Tibial artery (tissue), 4 donors: ENCODE data around the gene OTUD1.

ENCODE experiments used
- DNase-seq, 2 donors: peaks; one replicate each; pipeline ENCODE4 v3.0.0-alpha.2; 2019
- H3K27ac ChIP-seq, 2 donors: fragments of 200-600 bp; sonication (generic) in 1 of 2; 1 replicate in 1 of 2; 2 replicates in 1 of 2; pipeline ENCODE4 v1.5.1; 2018 to 2019; ENCODE audit warnings: mild to moderate bottlenecking in 1 of 2
- H3K27me3 ChIP-seq, 2 donors: fragments of 200-600 bp; sonication (generic) in 1 of 2; one replicate each; pipeline versions ENCODE4 v1.5.1 to v1.6.0; 2016 to 2019
- H3K36me3 ChIP-seq, 3 donors: fragments of 200-600 bp; sonication (generic) in 2 of 3; one replicate each; pipeline ENCODE4 v1.5.1; 2016 to 2019; ENCODE audit warnings: mild to moderate bottlenecking in 2 of 3
- H3K4me1 ChIP-seq, 4 donors: fragments of 200-600 bp; sonication (generic) in 2 of 4; 1 replicate in 3 of 4; 2 replicates in 1 of 4; pipeline ENCODE4 v1.5.1; 2016 to 2019
- H3K4me3 ChIP-seq, 2 donors: fragments of 200-600 bp; sonication (generic) in 1 of 2; 1 replicate in 1 of 2; 2 replicates in 1 of 2; pipeline ENCODE4 v1.5.1; 2018 to 2019; ENCODE audit warnings: mild to moderate bottlenecking in 2 of 2
- H3K9me3 ChIP-seq, 3 donors: fragments of 200-600 bp; sonication (generic) in 1 of 3; one replicate each; pipeline ENCODE4 v1.5.1; 2016 to 2019
- intact Hi-C: fragments of 100-400 bp; cut with DNase I; formaldehyde crosslinking; loops from one replicate; pipeline ENCODE4 v1.15.0; 2023; ENCODE audit warnings: low total_unique reads
- TF ChIP-seq, protein P1 (sequence below), 2 experiments: fragments of 200-600 bp in 1 of 2; fragments of 450-650 bp in 1 of 2; IDR thresholded peaks; one replicate each; pipeline ENCODE4 v1.5.1; 2017 to 2019; ENCODE audit warnings: antibody characterized with exemption in 2 of 2, mild to moderate bottlenecking in 1 of 2, moderate library complexity in 1 of 2

OTUD1 gene

DNA sequence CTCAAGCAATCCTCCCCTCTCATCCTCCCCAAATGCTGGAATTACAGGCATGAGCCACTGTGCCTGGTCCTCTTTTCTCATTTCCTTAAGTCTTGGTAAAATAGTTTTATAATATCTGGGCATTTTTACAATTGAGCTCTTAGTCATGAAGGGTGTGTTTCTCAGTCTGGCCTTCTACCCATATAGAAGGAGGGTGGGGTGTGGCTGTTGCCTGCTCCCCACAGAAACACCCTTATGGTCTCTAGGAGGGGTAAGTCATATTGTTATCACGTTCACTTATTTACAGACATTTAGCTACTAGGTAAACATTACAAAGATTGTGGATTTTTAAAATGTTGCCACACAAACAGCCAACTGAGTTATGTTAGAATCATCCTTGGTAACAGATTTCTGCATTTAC is 6.7 kb upstream of the OTUD1 start:
- TF ChIP-seq, protein P1, sequence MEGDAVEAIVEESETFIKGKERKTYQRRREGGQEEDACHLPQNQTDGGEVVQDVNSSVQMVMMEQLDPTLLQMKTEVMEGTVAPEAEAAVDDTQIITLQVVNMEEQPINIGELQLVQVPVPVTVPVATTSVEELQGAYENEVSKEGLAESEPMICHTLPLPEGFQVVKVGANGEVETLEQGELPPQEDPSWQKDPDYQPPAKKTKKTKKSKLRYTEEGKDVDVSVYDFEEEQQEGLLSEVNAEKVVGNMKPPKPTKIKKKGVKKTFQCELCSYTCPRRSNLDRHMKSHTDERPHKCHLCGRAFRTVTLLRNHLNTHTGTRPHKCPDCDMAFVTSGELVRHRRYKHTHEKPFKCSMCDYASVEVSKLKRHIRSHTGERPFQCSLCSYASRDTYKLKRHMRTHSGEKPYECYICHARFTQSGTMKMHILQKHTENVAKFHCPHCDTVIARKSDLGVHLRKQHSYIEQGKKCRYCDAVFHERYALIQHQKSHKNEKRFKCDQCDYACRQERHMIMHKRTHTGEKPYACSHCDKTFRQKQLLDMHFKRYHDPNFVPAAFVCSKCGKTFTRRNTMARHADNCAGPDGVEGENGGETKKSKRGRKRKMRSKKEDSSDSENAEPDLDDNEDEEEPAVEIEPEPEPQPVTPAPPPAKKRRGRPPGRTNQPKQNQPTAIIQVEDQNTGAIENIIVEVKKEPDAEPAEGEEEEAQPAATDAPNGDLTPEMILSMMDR (IDR thresholded peaks at IDR 0.05): no peak
- intact Hi-C loops: no loop called here
- Histone ChIP-seq H3K4me3 (no peak overlapping the region), H3K4me1 (no peaks in the 10 kb centered on the region), H3K27me3 (no peaks in the 10 kb centered on the region), H3K9me3 (no peaks in the 10 kb centered on the region), H3K36me3 (no peaks in the 10 kb centered on the region), H3K27ac (no peak overlapping the region)
- no peak for DNase-seq

DNA sequence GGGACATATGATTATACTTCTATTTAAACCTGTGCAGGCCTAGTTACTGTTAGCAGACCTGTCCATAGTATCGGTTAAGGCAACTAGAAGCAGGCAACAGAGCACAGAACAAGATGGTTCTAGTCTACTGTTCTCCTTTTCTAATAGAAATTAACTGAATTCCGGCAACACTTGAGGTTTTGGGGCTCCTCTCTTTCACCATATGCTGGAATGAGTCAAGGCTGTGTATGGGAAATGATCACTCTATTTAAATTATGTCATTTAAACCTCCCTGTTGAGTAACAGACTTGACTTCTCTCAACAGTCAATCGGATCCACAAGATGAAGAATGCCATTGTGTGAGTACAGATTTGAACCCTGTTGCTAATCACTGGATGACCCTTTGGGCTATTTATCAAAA is 6.2 kb upstream of the OTUD1 start:
- no peaks in the 10 kb centered on the region for H3K4me1 ChIP-seq
- H3K4me3 ChIP-seq: no peak overlapping the region
- H3K27me3 ChIP-seq: no peaks in the 10 kb centered on the region
- TF ChIP-seq, protein P1 (IDR thresholded peaks at IDR 0.05): no peak
- no peaks in the 10 kb centered on the region for H3K9me3 ChIP-seq
- DNase-seq: no peak
- intact Hi-C loops: no loop called here
- H3K36me3 ChIP-seq: no peaks in the 10 kb centered on the region
- H3K27ac ChIP-seq: no peak overlapping the region

GRCh38 chr10:23433701-23434100 is 5.2 kb upstream of the OTUD1 start:
- H3K27ac ChIP-seq: no peak overlapping the region
- no peaks in the 10 kb centered on the region for H3K36me3 ChIP-seq
- intact Hi-C loops: no loop called here
- TF ChIP-seq, protein P1 (IDR thresholded peaks at IDR 0.05): no peak
- H3K9me3 ChIP-seq: no peaks in the 10 kb centered on the region
- no peaks in the 10 kb centered on the region for H3K4me1 ChIP-seq
- no peaks in the 10 kb centered on the region for H3K27me3 ChIP-seq
- no peak overlapping the region for H3K4me3 ChIP-seq
- DNase-seq: no peak

GRCh38 chr10:23435378-23435777 is 3.5 kb upstream of the OTUD1 start:
- DNase-seq: no peak
- intact Hi-C loops: loop anchor here (5.0 kb wide), 2 partner anchors 338 to 723 kb away; partner anchors contain the start of genes MSRB2 and PIP4K2A
- Histone ChIP-seq H3K27me3 (no peaks in the 10 kb centered on the region), H3K4me3 (no peak overlapping the region), H3K27ac (no peak overlapping the region), H3K4me1 (no peaks in the 10 kb centered on the region), H3K36me3 (no peaks in the 10 kb centered on the region), H3K9me3 (no peaks in the 10 kb centered on the region)
- TF ChIP-seq, protein P1 (IDR thresholded peaks at IDR 0.05): no peak

GRCh38 chr10:23436983-23437382 is 1.9 kb upstream of the OTUD1 start:
- intact Hi-C loops: loop anchor here (5.0 kb wide), 2 partner anchors 340 to 725 kb away; partner anchors contain the start of genes MSRB2 and PIP4K2A
- no peak for DNase-seq
- Histone ChIP-seq H3K27ac (no peak overlapping the region), H3K36me3 (no peaks in the 10 kb centered on the region), H3K9me3 (no peaks in the 10 kb centered on the region), H3K4me3 (no peak overlapping the region), H3K27me3 (no peaks in the 10 kb centered on the region), H3K4me1 (peaks cover 0 to 16% (median 10%) of the 10 kb centered on the region in 4 donors)
- TF ChIP-seq, protein P1 (IDR thresholded peaks at IDR 0.05): no peak
